HK-2 (cell line): ENCODE data around the gene OR6C6.
"Not testable (repeated sequence)": the region's sequence is repeated elsewhere in the genome, so short reads cannot be mapped to it uniquely, and the experiment has no call there.

Experiments used
- DNase-seq: peaks from one replicate; pipeline ENCODE4 v3.0.0-alpha.2; 2018; ENCODE audit not compliant: unreplicated experiment

Gene OR6C6

DNA sequence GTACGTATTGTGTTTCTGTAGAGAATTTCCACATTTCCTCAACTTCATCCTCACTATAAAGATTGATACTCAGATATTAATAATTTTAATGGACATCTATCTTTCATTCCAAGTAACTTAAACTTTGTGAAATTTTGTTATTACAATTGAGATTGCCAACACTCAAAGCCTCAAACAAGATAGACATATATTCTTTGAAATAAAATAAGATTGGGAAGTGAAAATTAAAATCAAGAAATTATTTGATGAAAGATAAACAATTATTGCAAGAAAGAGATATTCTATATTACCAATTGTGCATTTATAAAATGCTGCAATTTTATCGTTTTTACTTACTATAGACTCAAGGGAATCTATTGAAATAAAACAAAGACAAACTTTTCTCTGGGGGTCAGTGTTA, at the start of gene OR6C6:
Gene OR6C6, minus strand, starts transcription at position 101 of the 400 bp plus-strand sequence. CDS start 1,337 bp downstream, outside the sequence.
- DNase-seq, result no peak

DNA sequence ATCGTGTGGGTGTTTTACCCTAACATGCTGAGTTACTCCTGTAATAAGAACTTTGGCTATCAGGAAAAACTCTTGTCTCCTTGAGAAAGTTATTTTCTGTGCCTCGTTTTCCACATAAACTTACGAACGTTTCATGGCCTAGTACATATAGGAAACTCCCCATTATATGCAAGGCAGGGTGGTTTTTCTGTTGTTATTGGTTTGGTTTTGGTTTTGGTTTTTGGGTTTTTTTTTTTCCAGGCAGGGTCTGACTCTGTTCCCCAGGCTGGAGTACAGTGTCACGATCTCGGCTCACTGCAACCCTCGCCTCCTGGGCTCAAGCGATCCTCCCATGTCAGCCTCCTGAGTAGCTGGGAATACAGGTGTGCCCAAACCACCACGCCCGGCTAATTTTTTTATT, 39.6 kb upstream of the OR6C6 start:
- DNase-seq, result no peak

DNA sequence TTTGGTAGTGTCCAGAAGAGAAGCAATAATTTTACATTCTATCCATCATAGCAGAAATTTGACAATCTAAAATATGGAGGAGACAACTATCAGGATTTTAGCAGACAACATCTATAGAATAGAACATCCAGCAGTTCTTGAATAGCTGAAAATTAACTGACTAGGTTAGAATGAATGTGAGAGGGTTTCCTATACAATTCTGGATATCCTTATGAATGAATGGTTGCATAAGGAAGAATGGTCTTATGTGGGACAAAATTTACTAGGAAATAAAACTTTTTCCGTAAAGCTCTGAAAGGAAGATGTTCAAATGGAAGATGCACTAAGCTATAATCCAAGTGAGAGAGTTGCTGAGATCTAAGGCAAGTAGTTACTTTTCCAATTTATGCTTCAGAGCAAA, 34.1 kb upstream of the OR6C6 start, which contains the start of gene OR6C3:
Gene OR6C3, plus strand, starts transcription at position 301 of the 400 bp plus-strand sequence. CDS start 955 bp downstream, outside the sequence.
- no peak for DNase-seq

DNA sequence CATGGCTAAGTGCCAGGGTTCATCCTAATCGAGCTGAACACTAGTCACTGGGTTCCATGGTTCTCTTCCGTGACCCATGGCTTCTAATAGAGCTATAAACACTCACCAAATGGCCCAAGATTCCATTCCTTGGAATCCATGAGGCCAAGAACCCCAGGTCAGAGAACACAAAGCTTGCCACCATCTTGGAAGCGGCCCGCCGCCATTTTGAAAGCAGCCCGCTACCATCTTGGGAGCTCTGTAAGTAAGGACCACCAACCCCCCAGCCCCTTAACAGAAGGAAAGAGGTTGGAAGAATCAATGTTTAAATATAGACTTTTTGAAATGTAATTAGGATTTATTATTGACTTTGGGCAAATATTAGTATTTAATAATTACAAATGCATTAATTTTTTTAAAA, 29.4 kb upstream of the OR6C6 start:
- not testable (repeated sequence) for DNase-seq

DNA sequence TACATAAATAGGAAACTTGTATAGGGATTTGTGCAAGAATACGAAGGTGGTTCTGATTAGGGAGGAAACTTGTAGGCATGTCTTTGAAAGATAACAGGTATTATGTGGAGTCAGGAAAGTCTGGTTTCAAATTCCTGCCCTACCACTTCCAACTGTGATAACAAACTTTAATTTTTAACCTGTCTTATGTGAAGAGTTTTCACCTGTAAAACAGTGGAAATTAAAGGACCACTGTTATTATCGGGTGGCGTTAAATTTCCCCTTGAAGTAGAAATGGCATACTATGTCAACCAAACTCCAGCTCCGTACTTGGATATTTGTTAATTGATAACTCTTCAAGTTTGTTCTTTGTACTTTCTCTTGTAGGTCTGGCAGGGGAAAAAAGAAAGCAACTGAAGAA, 23.8 kb upstream of the OR6C6 start:
- no peak for DNase-seq

DNA sequence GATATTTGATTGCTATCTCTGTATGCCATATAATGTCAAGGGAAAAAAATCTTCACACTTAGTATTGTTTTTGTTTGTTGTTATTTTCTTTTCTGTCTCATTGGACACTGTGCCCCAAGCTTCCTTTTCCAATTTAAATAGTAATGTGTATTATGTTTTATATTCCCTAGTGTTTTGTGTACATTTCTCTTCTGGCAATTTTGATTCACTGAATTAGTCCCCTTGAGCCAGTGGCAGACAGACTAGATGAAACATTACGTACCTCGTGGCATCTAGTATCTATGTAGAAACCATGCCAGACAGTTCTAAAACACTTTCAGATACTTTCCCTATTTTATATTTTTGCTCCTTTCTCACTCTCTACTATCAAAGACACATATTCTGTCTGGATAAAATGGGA, 17.7 kb upstream of the OR6C6 start, which contains the start of gene OR6C1:
Gene OR6C1, plus strand, starts transcription at position 301 of the 400 bp plus-strand sequence. CDS start 6,257 bp downstream, outside the sequence.
- DNase-seq, result no peak

DNA sequence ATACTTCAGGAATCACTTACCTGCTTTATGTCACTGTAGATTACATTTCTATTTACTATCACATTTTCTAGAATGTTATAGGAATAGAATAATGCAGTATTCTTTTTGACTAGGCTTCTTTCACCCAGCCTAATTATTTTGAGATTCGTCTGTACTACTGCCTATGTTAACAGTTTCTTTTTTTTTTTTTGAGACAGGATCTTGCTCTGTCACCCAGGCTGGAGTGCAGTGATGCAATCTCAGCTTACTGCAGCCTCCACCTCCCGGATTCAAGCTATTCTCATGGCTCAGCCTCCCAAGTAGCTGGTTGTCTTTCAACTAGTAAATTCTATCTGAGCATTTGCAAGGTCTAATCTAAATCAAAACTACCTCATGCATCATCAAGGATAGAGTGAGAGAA, 6.4 kb downstream of the OR6C6 start:
- no peak for DNase-seq

DNA sequence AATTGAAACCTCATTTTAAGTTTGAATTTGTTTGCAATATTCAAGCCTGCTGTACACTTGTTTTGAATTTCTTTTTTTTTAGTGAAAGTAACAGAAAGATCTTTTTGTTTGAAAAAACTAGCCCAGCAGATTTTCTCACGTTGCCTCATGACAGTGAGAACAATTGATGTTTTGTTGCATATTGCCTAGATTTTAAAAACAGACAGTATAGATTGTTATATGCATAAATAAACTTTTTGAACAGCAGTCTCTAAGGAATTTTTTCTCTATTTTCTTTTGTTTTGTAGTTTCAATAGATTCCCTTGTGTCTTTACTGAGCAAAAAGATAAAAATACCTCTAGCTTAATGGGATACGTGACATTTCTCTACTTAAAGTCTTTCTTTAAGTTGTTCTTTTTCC, 15.4 kb downstream of the OR6C6 start:
- no peak for DNase-seq

DNA sequence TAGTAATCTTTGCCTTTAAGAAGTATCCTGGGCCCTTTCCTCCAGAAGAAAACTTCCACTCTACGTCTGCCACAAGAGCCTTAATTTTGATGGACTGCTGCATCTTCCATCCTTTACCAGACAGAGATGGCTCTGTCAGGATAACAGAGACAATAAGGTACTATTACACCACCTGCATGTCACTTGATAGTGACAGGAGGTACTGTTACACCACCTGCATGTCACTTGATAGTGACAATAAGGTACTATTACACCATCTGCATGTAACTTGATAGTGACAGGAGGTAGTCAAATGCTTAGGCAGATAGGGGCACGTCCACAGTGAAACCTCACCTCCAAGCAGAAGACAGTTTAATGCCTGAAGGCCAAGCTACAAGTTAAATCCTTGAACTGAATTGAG, 38.1 kb downstream of the OR6C6 start:
- no peak for DNase-seq

DNA sequence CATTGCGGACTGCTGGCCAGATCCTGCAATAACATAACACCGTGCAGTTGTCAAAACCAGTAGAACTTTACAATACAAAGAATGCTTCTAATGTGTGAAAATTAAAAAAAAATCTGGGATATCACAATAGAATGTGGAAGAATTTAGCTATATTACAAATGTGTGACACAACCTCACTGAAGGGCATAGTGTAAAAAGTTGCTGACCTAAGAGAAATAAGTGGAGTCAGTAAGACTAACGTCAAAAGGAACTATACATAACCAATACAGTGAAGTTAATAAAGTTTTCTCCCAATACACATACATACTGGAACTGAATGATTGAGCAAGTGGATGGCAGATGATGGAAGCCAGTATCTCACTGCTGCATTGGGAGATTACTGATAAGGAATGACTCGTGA, 39.5 kb downstream of the OR6C6 start:
- DNase-seq, result no peak

DNA sequence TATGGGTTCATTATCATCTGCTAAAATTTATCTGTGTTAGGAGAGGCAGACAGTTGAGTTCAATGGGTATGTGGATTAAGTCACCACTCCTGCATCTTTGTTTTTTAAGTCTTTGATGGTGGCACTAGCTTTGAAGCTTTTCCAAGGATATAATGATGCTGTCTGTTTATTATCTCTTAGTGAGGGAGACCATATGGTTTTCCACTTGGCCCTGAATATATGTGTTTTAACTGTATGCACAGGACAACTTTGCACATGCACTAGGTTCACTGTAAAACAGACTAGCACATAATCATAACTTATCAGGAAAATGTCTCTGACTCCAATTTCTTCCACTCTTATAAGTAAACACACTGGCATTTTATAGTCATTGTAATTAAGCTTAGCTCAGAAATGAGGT, 43.1 kb downstream of the OR6C6 start:
- DNase-seq, result no peak

DNA sequence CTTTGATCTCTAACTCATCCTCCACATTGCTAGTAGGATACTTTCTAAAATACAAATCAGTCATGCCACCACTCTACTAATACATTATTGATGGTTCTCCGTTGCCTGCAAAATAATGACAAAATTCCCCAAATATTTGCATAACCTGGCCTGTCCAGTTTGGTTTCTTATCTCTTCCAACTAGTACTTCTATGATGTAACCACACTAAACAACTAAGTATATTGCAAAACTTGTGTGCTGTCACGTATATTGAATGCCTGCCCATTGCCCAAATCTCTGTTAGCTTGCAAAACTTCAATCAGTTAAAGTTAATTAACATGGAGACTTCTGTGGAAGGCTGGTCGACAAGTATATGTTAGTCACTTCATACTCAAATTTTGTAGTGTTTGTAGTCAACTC, 45.4 kb downstream of the OR6C6 start:
- DNase-seq, result no peak

DNA sequence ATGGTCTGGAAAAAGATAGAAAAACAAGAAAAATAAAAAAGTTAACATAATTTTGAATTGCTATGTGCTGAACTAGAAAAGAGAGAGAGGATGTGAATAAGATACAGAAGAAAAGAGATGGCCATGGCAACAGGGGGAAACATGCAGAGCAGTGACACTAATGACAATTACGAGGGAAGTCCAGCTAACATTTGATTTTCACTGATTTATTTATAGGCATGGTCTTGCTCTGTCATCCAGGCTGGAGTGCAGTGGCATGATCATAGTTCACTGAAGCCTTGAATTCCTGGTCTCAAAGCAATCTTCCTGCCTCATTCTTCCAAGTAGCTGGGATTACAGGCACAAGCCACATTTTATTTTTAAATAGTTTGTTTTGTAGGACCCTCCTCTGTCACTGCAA, 50.2 kb downstream of the OR6C6 start:
- no peak for DNase-seq

DNA sequence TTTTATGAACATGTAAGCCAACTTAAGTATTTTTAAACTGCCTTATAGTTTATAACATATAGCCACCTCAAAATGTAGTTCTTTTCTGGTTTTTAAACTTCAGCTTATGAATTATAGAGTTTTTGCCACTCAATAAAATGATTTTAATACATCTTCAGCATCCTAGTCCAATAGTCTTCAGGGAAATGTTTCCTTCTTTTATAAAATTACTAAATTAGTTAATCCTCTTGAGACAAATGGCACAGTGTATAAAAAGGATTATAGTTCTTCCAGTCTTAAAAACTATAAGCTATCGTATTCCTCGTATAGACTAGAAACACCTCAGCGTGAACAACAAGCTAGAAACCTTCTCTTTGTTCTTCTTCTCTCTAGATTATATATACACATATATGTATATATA, 52.1 kb downstream of the OR6C6 start, which contains the start of gene OR6C74:
Gene OR6C74, plus strand, starts transcription at position 301 of the 400 bp plus-strand sequence. CDS start 2,679 bp downstream, outside the sequence.
- no peak for DNase-seq
